CD4-positive, alpha-beta T cell treated with Interleukin-2 at 100 ng/mL for 4 hours (primary cell): Measurements from ENCODE around the gene TBCC.
"Not testable (repeated sequence)": the region's sequence is repeated elsewhere in the genome, so short reads cannot be mapped to it uniquely, and the experiment has no call there.

Experiments used
- DNase-seq: peaks from one replicate; pipeline ENCODE4 v3.0.0-alpha.2; 2020; ENCODE audit warnings: low spot score

Gene TBCC

DNA sequence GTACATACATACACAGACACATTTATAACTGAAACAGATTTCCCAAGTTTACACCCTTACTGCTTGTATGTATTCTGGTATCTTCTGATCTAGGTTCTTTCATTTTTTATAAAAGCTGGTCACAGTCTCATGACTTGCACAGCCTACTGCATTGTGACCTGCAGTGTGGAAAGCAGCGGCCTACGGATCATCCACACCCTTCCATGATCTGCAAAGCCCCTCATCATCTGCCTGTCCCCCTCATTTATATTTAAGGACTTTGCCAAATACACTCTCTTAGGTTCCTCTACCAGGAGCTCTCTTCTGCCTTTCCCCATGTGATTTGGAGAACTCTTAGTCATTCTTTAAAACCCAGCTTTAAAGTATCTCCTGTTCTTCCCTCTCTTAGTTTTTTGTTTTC lies 23.9 kb upstream of the TBCC start:
- no peak for DNase-seq

DNA sequence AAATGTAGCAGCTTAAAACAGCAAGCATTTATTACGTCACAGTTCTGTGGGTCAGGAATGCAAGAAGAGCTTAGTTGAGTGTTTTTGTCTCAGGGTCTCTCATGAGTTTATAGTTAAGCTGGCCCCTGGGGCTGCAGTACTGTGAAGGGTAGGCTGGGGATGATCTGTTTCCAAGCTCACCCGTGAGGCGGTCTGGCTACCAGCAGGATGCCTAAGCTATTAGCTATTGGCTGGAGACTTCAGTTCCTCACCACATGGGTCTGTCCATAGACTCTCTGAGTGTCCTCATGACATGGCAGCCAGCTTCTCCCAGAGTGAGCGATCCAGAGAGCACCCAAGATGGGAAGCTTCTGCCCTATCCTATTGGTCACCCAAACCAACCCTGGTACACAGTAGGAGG lies 23.1 kb upstream of the TBCC start:
- no peak for DNase-seq

DNA sequence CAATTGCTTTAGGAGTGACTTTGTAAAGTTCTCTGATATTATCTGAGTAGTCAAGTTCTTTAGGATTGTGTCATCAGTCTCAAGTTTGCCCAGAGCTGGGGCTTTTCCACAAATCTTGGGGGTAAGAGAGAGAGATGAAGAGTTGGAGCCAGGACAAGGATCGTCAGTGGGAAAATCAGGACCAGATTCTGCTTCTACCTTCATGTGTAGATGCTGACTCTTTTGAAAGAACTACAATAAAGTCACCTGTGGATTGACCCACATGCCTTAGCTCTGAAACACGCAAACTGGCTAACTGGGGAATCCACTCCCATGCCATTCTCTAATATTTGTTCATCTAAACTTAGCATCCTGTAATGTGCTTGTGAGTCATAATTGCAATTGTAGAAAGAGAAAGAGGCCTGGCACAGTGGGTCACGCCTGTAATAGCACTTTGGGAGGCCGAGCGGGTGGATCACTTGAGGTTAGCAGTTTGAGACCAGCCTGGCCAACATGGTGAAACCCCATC lies 20.3 kb upstream of the TBCC start:
- DNase-seq: no peak

DNA sequence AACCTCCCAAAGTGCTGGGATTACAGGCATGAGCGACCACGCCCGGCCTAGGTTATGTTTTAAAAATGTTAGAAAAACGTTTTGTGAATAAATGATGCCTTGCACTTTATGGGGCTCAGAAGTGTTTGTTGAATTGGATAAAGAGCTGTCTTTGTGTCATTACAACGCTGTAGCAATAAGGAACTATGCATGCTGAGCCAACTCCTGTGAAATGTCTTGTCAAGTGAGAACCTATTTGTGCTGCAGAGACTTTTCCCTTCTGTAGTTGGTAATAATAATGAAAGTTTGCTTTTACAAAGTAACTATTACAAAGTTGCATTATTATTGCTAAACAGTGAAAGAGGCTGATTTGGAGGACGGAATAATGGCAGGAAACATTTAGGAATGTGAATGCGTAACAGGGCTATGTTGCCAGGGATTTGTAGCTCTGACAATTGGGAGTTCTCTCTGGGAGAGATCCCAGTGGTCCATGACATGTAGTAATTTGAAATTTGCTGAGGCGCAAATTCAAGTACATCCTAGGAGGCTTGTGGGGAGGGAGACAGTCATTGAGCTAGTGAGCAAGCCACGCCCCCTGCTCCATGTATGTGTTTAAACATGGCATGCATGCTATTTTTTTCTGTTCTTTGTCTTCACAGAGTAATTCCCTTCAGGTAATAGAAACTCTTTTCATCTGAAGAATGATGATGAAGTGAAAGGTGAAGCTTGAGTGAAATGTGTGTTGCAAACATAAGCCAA lies 19.2 kb upstream of the TBCC start:
- DNase-seq: no peak

DNA sequence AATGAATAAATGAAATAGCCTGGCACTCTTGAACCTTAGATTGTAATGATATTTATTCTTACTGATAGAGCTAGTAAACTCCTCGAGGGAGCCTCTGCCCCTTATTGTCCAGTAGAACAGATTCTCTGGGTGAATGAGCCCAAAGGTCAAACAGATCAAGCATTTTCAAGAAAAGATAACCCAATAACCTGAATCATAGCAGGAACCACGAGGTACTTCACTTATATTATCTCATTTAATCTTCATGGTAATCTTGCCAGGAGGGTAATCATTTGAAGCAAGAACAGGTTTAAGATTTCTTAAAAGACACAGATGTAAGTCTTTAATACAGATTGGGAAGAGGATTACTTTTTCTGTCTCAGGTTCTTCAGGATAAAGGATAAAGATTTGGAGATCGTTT lies 17.0 kb upstream of the TBCC start:
- no peak for DNase-seq

DNA sequence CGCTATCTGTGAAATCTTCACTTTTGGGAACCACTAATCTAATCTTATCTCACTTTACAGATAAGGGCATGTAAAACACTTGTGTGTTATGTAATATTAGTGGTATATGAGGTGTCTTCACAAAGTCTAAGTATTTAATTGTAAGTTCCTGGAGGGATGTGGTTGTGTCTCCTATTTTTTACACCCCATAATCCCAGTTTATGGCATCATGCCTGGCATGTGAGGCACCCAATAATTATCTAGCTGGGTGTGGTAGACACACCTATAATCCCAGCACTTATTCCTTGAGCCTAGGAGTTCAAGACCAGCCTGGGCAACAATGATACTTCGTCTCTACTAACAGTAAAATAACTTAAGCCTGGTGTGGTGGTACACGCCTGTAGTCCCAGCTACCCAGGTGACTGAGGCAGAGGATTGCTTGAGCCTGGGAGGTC lies 16.5 kb upstream of the TBCC start:
- no peak for DNase-seq

DNA sequence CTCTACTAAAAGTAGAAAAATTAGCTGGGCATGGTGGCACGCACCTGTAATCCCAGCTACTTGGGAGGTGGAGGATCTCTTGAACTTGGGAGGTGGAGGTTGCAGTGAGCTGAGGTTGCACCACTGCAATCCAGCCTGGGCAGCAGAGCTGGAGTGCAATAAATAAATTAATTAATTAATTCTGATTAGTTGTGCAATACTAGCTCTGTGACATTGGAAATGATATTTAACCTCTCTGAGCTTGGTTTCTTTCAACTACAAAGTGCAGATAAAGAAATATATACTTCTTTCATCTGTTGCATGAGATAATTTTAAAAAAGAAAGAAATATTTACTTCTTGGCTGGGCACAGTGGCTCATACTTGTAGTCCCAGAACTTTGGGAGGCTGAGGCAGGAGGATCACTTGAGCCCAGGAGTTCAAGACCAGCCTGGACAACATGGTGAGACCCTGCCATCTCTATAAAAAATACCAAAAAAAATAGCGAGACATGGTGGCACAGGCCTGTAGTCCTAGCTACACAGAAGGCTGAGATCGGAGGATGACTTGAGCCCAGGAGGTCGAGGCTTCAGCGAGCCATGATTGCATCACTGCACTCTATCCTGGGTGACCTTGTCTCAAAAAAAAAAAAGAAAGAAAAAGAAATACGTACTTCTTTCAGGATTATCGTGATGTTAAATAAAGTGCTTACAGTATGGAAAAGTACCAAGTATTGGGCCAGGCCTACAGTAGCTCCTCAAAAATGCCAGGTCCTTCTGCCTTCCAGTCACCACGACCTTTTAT lies 15.6 kb upstream of the TBCC start:
- no peak for DNase-seq

DNA sequence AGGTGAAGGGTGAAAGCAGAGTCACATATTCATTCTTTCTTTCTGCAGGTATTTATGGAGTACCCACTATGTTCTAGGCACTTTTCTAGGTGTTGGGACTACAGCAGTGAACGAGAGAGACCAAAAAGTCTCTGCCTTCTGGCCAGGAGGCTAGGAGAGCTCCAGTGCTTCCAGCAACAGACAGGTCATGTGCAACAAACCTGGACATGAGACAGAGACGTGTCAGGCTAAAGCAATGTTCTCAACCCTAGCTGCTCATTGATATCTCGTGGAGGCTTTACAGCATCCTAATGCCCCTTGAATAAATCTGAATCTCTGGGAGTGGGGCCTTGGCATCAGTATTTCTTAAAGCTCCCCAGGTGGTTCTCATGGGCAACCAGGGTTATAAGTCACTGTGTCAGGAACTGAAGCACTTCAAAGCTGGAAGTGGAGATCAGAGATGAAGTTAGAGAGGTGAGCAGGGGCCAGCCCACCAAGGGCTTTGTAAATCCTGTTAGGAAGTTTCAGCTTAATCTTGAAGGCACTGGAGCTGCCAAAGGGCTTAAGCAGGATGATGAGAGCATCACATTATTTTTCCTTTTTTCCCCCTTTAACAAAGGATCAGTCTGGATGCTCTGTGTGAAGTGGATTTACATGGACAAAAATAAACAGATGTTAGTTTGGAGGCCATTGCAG lies 13.0 kb upstream of the TBCC start:
- DNase-seq: no peak

DNA sequence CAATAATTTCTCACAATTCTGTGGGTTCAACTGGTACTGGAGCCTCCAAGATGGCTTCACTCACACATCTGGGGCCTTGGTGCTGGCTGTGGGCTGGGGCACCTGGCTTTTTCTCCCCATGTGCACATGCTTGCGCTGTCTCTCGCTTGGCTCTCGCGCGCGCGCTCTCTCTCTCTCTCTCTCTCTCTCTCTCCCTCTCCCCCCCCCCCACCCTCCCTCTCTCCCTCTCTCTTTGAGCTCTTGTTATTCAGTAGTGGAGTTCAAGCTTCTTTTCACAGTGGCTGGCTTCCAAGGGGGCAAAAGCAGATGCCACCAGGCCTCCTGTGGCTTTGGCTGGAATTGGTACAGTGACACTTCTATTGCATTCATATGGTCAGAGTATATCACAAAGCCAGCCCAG lies 10.8 kb upstream of the TBCC start:
- DNase-seq: no peak

DNA sequence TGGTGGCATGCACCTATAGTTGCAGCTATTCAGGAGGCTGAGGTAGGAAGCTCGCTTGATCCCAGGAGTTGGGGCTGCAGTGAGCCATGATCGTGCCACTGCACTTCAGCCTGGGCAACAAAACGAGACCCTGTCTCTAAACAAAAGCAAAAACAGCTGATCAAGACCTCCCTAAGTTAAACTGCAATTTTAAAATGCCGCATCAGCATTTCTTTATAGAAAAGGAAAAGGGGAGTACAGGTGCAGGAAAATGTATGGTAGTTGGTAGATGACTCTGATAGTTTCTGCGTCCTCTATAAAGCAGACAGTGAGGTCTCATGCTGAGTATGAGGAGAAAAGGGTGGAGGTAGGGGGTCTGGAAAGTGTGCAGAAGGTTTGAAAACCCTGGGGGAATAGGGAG lies 8.9 kb upstream of the TBCC start:
- DNase-seq: no peak

DNA sequence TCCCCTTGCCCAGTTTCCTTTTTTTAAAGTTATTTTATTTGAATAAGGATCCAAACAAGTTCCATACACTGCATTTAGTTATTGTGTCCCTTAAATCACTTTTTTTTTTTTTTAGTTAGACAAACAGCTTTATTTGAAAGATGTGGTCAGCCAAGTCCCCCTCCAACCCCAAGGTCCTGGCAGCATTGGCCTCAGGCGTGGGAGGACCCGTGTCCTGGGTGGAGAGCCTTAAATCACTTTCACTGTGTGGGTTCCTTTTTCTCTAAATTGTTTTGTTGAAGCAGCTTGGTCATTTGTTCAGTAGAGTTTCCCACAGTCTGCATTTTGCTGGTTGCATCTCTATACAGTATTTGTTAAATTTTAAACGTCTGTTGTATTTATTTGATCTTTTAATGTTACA lies 5.2 kb upstream of the TBCC start:
- no peak for DNase-seq

DNA sequence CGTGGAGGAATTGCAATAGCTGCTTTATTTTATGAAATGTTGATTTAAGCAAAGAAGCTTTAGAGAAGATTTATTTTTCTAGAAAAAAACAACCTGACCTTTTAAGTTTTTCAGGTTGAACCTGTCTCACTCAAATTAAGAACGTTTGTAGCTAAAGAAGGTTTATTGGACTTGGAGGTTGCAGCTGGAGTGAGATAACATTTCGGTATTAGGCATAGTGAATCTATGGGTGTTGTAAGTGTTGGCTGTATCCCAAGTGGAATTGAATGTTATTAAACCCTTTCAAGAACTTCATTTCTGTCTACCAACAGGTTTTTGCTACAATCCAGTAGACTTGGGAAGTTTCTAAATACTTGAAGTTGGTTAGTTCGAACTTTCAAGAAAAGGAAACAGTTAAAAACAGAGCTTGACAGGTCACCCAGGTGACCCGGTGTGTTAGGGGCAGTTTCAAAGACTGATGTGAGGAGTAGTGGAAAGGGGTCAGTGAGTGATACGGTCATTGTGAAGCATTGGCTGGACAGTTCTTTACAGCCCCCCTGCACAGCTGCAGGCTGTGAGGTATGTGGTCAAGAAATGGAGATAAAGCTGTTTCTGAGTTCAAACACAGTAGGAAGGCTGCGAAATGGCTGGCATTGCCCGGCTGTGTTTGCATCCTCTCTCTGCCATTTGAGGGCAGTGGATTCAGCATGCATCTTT lies 2.4 kb upstream of the TBCC start:
- DNase-seq: no peak

DNA sequence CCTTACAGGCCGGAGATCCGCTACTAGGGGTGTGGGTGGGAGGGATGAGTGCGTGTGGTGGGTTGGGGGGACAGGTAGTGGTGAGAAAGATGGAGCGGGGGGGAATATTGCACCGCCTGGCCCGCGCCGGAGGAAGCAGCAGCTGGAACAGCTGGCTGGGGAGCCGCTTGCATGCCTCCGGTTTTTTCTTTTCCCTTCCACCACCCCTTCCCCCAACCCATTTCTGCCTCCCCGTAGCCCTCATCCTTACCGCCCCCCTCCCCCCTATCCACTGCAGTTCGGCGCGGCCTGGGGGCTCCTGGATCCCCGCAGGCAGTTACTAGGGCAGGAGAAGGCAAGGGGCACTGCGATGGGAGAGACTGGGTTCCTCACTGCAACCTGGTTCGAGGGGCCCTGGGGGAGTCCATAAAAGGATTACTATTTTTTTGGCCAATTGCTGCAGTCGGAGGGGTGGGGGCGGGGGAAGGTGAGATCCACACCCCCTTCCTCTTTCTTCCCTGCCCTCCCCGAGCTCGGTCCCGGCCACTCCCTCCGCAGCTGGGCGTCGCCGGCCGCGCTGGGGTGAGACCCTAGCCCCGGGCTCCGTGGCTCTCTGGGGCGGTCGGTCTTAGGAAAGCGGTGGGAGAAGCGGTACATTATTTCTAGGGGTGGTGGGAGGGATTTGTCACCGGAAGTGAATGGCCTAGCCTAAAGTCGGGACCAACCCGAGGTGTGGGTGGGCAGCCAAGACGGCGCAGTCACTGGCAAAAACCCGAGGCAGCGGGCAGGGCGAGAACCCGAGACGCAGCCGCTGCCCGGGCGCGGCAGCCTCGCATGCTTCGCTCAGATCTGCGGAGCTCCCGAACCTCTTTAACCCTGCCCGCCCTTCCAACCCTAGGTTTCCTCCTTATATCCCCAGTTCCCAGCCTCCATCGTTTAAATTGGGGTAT lies 824 bp upstream of the TBCC start:
- peak; percentile 90 for DNase-seq

DNA sequence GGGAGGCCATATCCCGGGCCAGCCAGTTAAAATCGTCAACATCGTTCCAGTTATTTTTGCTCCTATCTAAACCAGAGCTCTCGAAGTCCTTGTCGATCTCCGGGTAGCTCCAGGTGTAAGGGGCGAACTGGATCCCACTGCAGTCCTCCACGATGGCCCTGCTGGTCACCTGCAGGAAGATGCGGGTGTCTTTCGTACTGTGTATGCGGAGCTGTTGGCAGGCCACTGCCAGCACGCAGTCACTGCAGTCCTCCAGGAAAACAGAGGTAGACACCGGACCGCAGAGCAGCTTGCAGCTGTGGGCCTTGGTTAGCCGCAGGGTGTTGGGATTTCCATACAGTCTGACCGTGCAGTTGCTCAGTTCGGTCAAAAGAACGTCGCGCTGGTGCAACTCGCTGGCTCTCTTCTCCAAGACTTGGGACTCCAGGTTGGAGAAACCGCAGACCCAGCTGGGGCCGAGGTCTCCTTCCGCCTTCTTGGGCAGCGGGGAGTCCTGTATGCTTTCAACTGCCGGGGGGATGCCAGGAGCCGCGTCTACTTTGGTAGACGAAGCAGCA lies 742 bp downstream of the TBCC start:
- DNase-seq: peak; percentile 12

DNA sequence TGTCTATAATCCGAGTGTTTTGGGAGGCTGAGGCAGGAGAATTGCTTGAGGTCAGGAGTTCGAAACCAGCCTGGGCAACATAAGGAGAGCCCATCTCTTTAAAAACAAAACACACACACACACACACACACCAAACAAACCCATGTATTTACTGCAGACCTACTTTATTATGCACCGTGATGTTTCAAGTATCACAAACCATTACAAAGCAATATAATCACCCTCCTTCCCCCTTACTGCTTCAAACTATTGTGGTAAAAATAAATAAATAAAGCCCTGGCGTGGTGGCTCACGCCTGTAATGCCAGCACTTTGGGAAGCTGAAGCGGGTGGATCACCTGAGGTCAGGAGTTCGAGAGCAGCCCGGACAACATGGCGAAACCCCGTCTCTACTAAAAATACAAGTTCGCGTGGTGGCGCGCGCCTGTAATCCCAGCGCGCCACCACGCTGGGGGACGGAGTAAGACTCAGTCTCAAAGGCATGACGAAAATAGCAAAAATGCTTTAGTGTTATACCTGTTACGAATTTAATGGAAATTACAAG lies 1.5 kb downstream of the TBCC start:
- no peak for DNase-seq

DNA sequence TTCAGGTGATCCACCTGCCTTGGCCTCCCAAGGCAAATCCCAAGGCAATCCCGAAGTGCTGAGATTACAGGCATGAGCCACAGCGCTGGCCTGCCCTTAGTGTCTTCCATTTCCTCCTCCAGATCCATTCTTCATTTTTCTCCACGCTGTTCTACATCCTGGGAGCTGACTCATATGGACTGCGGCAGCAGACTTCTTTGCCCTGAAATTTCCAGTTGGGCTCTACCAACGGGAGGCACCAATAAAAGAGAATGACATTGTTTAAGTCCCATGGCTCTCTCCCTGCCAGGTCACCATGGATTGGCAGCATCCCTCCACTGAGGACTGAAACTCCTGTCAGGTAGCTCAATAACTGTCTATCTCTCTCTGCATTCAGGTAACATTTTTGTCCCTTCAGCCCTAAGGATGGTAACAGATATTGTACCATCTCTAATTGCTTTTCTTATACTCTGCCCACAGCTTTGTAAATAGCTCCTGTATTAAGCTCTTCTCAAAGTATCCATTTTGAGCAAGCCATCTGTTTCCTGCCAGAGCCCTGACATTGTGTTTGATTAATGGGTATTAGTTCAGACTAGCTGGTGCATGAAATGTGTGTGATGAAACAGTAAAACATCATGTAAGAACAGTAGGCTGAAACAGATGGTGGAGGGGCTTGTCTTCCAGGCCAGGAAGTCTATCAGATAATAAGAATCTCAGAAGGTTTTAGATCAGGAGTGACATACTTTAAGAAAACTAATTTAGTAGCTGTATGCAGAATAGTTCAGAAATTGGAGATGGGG lies 3.6 kb downstream of the TBCC start:
- DNase-seq: no peak

DNA sequence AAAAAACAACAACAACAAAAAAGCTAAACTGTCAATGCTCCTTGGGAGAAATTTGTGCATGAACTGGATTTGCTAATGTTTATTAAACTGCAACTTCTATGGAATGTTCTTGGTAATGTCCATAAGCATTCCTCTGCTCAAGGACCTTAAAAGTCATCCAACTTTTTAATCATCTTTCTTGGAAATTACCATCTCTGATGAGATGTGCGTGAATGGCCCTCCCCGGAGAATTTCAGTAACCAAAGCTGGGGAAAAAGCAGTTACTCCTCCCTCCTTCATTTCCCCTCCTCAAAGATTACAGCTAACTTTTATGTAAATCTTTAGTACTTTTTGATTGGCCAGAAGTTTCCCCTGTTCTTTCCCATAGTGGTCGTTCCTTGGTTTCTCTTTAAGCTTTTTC lies 5.2 kb downstream of the TBCC start:
- DNase-seq: no peak

DNA sequence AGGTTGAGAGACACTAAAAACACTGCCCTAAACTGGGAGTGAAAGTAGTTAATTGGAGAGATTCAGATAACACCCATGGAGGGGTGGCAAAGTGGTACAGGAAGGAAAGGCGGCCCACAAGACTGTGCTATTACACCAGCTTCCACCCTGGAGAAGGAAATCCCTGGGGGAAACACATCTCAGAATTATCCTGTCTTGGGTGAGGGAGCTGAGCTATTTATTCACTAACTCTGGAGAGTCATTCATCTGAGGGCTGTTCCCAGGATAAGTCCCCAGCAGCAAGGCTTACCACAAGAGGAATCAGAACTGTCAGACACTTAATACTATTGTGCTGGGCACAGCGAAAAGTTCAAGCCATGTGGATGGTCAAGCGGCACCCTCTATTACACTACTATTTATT lies 9.9 kb downstream of the TBCC start:
- DNase-seq: no peak

DNA sequence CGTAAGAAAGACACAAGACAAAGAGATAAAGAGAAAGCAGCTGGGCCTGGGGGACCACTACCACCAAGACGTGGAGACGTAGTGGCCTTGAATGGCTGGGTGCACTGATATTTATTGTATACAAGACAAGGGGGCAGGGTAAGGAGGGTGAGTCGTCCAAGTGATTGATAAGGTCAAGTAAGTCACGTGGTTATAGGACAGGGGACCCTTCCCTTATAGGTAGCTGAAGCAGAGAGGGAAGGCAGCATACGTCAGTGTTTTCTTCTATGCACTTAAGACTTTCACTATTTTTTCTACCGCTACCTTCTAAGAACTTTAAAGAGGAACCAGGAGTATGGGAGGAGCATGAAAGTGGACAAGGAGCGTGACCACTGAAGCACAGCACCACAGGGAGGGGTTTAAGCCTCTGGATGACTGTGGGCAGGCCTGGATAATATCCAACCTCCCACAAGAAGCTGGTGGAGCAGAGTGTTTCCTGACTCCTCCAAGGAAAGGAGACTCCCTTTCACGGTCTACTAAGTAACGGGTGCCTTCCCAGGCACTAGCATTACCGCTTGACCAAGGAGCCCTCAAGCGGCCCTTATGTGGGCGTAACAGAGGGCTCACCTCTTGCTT lies 11.9 kb downstream of the TBCC start:
- DNase-seq: not testable (repeated sequence)
